ENCODE data around the gene RBM46.
"Not testable (repeated sequence)": the region's sequence is repeated elsewhere in the genome, so short reads cannot be mapped to it uniquely, and the experiment has no call there.

Gene RBM46

GRCh38 chr4:154836513-154836912, 55.4 kb downstream of the RBM46 start:
- in situ Hi-C loops (cut with MboI; ENCODE audit: low sequenced_read_pairs), result no loop called here

GRCh38 chr4:154838155-154838554, 57.1 kb downstream of the RBM46 start:
- in situ Hi-C loops (cut with MboI; ENCODE audit: low sequenced_read_pairs), result no loop called here

GRCh38 chr4:154838694-154839093, 57.6 kb downstream of the RBM46 start:
- in situ Hi-C loops (cut with MboI; ENCODE audit: low sequenced_read_pairs), result no loop called here

- in situ Hi-C loops (cut with MboI; ENCODE audit: low sequenced_read_pairs), result no loop called here
Measured at GRCh38 chr4:154854362-154854761, 73.3 kb downstream of the RBM46 start.

- in situ Hi-C loops (cut with MboI; ENCODE audit: low sequenced_read_pairs), result no loop called here
Measured at GRCh38 chr4:154858166-154858565, 77.1 kb downstream of the RBM46 start.

GRCh38 chr4:154868414-154869194, 87.5 kb downstream of the RBM46 start:
- in situ Hi-C loops (cut with MboI; ENCODE audit: low sequenced_read_pairs), result no loop called here

- in situ Hi-C loops (cut with MboI; ENCODE audit: low sequenced_read_pairs), result no loop called here
Measured at GRCh38 chr4:154869301-154869700, 88.2 kb downstream of the RBM46 start.

GRCh38 chr4:154872198-154872597, 91.1 kb downstream of the RBM46 start:
- in situ Hi-C loops (cut with MboI; ENCODE audit: low sequenced_read_pairs), result no loop called here

- in situ Hi-C loops (cut with MboI; ENCODE audit: low sequenced_read_pairs), result not testable (repeated sequence)
Measured at GRCh38 chr4:154874049-154874448, 93.0 kb downstream of the RBM46 start.

- in situ Hi-C loops (cut with MboI; ENCODE audit: low sequenced_read_pairs), result no loop called here
Measured at GRCh38 chr4:154877110-154877760, 96.2 kb downstream of the RBM46 start.
